BLaER1 treated with 17β-estradiol and CSF1 and Interleukin-3, amounts not matched to agents 10 nM and 100 nM (cell line): Measurements from ENCODE around the gene DLGAP4.

Experiments
- H3K27ac ChIP-seq, 11 experiments: shearing (Covaris generic); formaldehyde crosslinking; 2 replicates each; pipeline ENCODE4 v1.8.1; 2022
- H3K27me3 ChIP-seq, 11 experiments: shearing (Covaris generic); formaldehyde crosslinking; 2 replicates each; pipeline ENCODE4 v1.8.1; 2022
- H3K36me3 ChIP-seq, 11 experiments: shearing (Covaris generic); formaldehyde crosslinking; 2 replicates each; pipeline ENCODE4 v1.8.1; 2022
- H3K4me1 ChIP-seq, 10 experiments: shearing (Covaris generic); formaldehyde crosslinking; 2 replicates each; pipeline ENCODE4 v1.8.1; 2022
- H3K4me2 ChIP-seq, 11 experiments: shearing (Covaris generic); formaldehyde crosslinking; 2 replicates each; pipeline ENCODE4 v1.8.1; 2022
- H3K4me3 ChIP-seq, 10 experiments: shearing (Covaris generic); formaldehyde crosslinking; 2 replicates each; pipeline ENCODE4 v1.8.1; 2022
- H3K9ac ChIP-seq, 11 experiments: shearing (Covaris generic); formaldehyde crosslinking; 2 replicates each; pipeline ENCODE4 v1.8.1; 2022
- H3K9me3 ChIP-seq, 11 experiments: shearing (Covaris generic); formaldehyde crosslinking; replicated peaks in 1 of 11; 2 replicates each; pipeline ENCODE4 v1.8.1; 2022
- H4K20me1 ChIP-seq, 11 experiments: shearing (Covaris generic); formaldehyde crosslinking; 2 replicates each; pipeline ENCODE4 v1.8.1; 2022
- Cebpa-rat ChIP-seq, 11 experiments: shearing (Covaris generic); IDR thresholded peaks; 2 replicates each; pipeline ENCODE4 v1.8.1; 2022

The DLGAP4 gene

GRCh38 chr20:36353740-36354139, 47.6 kb downstream of the DLGAP4 start:
- peaks cover 0 to 13% (median 0%) of the 10 kb centered on the region in 11 experiments; a peak in 5 of 22 replicates for H4K20me1 ChIP-seq
- no peak overlapping the region for H3K4me3 ChIP-seq
- H3K4me2 ChIP-seq: no peak overlapping the region
- no peaks in the 10 kb centered on the region for H3K4me1 ChIP-seq
- no peak for TF ChIP-seq Cebpa-rat (IDR thresholded peaks at IDR 0.05)
- peaks cover 0 to 5% (median 0%) of the 10 kb centered on the region in 11 experiments; a peak in 1 of 22 replicates for H3K9me3 ChIP-seq
- no peak overlapping the region for H3K27ac ChIP-seq
- no peak overlapping the region for H3K9ac ChIP-seq
- no peaks in the 10 kb centered on the region for H3K36me3 ChIP-seq
- no peaks in the 10 kb centered on the region for H3K27me3 ChIP-seq

DNA sequence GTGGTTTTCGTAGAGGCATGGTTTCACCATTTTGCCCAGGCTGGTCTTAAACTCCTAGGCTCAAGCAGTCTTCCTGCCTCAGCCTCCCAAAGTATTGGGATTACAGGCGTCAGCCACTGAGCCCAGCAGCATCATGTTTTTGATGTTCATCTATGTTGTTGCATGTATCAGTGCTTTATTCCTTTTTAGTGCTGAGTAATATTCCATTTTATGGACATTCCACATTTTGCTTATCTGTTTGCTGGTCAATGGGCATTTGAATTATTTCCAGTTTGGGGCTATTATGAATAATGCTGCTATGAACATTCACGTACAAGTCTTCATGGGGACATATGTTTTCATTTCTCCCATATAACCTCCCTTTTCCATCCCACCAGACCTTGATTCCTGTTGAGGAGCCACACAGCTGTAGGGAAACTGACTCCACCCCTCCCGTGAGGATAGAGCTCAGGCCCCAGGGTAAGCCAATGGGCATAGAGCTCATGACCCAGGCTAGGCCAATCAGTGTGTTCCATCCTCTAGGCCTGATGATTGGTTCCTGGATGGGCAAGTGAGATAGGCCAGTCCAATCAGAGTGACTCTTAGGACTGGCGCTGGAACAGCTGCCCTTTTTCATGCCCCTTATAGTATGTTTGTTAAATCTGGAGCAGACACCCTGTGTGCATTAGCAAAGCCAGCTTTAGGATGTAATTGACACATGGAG, 49.5 kb downstream of the DLGAP4 start:
- Histone ChIP-seq H3K4me3 (no peak overlapping the region), H4K20me1 (peaks cover 0 to 13% (median 0%) of the 10 kb centered on the region in 11 experiments; a peak in 4 of 22 replicates), H3K27me3 (no peaks in the 10 kb centered on the region), H3K36me3 (no peaks in the 10 kb centered on the region), H3K9ac (no peak overlapping the region), H3K4me1 (no peaks in the 10 kb centered on the region), H3K4me2 (no peak overlapping the region), H3K9me3 (peaks cover 0 to 5% (median 0%) of the 10 kb centered on the region in 11 experiments; a peak in 1 of 22 replicates), H3K27ac (no peak overlapping the region)
- TF ChIP-seq Cebpa-rat (IDR thresholded peaks at IDR 0.05): no peak

GRCh38 chr20:36359668-36360406, 53.7 kb downstream of the DLGAP4 start:
- H3K27ac ChIP-seq: no peak overlapping the region
- TF ChIP-seq Cebpa-rat (IDR thresholded peaks at IDR 0.05): no peak
- H3K9me3 ChIP-seq: peaks cover 0 to 5% (median 0%) of the 10 kb centered on the region in 11 experiments; a peak in 1 of 22 replicates
- H3K36me3 ChIP-seq: no peaks in the 10 kb centered on the region
- H3K4me3 ChIP-seq: no peak overlapping the region
- H3K9ac ChIP-seq: no peak overlapping the region
- H3K27me3 ChIP-seq: no peaks in the 10 kb centered on the region
- H3K4me2 ChIP-seq: no peak overlapping the region
- no peaks in the 10 kb centered on the region for H3K4me1 ChIP-seq
- peaks cover 0 to 13% (median 0%) of the 10 kb centered on the region in 11 experiments; a peak in 4 of 22 replicates for H4K20me1 ChIP-seq

GRCh38 chr20:36360429-36360828, 54.3 kb downstream of the DLGAP4 start:
- H3K36me3 ChIP-seq: no peaks in the 10 kb centered on the region
- H3K27ac ChIP-seq: no peak overlapping the region
- peaks cover 0 to 5% (median 0%) of the 10 kb centered on the region in 11 experiments; a peak in 1 of 22 replicates for H3K9me3 ChIP-seq
- peaks cover 0 to 13% (median 0%) of the 10 kb centered on the region in 11 experiments; a peak in 4 of 22 replicates for H4K20me1 ChIP-seq
- peaks cover 0 to under 1% (median 0%) of the 10 kb centered on the region in 10 experiments; a peak in 2 of 20 replicates for H3K4me1 ChIP-seq
- no peak overlapping the region for H3K9ac ChIP-seq
- no peak overlapping the region for H3K4me2 ChIP-seq
- H3K27me3 ChIP-seq: no peaks in the 10 kb centered on the region
- H3K4me3 ChIP-seq: no peak overlapping the region
- TF ChIP-seq Cebpa-rat (IDR thresholded peaks at IDR 0.05): no peak

- H3K9me3 ChIP-seq: no peaks in the 10 kb centered on the region
- H4K20me1 ChIP-seq: peaks cover 0 to 13% (median 0%) of the 10 kb centered on the region in 11 experiments; a peak in 4 of 22 replicates
- no peak overlapping the region for H3K9ac ChIP-seq
- H3K4me3 ChIP-seq: no peak overlapping the region
- H3K36me3 ChIP-seq: no peaks in the 10 kb centered on the region
- H3K4me2 ChIP-seq: no peak overlapping the region
- no peaks in the 10 kb centered on the region for H3K27me3 ChIP-seq
- H3K27ac ChIP-seq: no peak overlapping the region
- no peak for TF ChIP-seq Cebpa-rat (IDR thresholded peaks at IDR 0.05)
- H3K4me1 ChIP-seq: peaks cover 0 to 7% (median 0%) of the 10 kb centered on the region in 10 experiments; a peak in 5 of 20 replicates
Measured at GRCh38 chr20:36361406-36361805, 55.3 kb downstream of the DLGAP4 start.

- no peak for TF ChIP-seq Cebpa-rat (IDR thresholded peaks at IDR 0.05)
- Histone ChIP-seq H3K9me3 (no peaks in the 10 kb centered on the region), H4K20me1 (peaks cover 0 to 10% (median 0%) of the 10 kb centered on the region in 11 experiments; a peak in 4 of 22 replicates), H3K27ac (no peak overlapping the region), H3K4me1 (peaks cover 0 to 7% (median 0%) of the 10 kb centered on the region in 10 experiments; a peak in 5 of 20 replicates), H3K36me3 (no peaks in the 10 kb centered on the region), H3K27me3 (no peaks in the 10 kb centered on the region), H3K4me2 (no peak overlapping the region), H3K4me3 (no peak overlapping the region), H3K9ac (no peak overlapping the region)
Measured at GRCh38 chr20:36362261-36362660, 56.1 kb downstream of the DLGAP4 start.

- TF ChIP-seq Cebpa-rat (IDR thresholded peaks at IDR 0.05): no peak
- no peaks in the 10 kb centered on the region for H3K36me3 ChIP-seq
- no peak overlapping the region for H3K9ac ChIP-seq
- H3K4me2 ChIP-seq: no peak overlapping the region
- no peak overlapping the region for H3K4me3 ChIP-seq
- no peaks in the 10 kb centered on the region for H3K27me3 ChIP-seq
- peaks cover 0 to 7% (median 0%) of the 10 kb centered on the region in 10 experiments; a peak in 5 of 20 replicates for H3K4me1 ChIP-seq
- peaks cover 0 to 16% (median 0%) of the 10 kb centered on the region in 11 experiments; a peak in 2 of 22 replicates for H4K20me1 ChIP-seq
- H3K27ac ChIP-seq: no peak overlapping the region
- H3K9me3 ChIP-seq: no peaks in the 10 kb centered on the region
Measured at GRCh38 chr20:36362978-36363713, 57.0 kb downstream of the DLGAP4 start.

DNA sequence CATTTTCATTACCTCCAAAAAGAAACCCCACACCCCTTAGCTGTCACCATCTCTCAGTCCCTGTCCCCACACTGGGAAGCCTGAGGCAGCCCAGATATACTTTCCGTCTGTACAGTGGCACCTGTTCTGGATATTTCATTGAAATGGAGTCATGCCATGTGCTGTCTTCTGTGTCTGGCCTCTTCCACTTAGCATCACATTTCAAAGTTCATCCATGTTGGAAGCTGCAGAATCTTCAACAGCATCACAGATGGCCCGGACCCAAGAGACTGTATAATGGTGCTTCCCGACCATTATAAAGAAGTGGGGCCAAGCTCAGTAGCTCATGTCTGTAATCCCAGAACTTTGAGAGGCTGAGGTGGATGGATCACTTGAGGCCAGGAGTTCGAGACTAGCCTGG, 58.4 kb downstream of the DLGAP4 start:
- Histone ChIP-seq H3K4me1 (peaks cover 0 to 7% (median 0%) of the 10 kb centered on the region in 10 experiments; a peak in 5 of 20 replicates), H3K36me3 (no peaks in the 10 kb centered on the region), H3K27ac (no peak overlapping the region), H3K9me3 (no peaks in the 10 kb centered on the region), H4K20me1 (peaks cover 0 to 20% (median 0%) of the 10 kb centered on the region in 11 experiments; a peak in 2 of 22 replicates), H3K4me3 (no peak overlapping the region), H3K27me3 (no peaks in the 10 kb centered on the region), H3K4me2 (no peak overlapping the region), H3K9ac (no peak overlapping the region)
- TF ChIP-seq Cebpa-rat (IDR thresholded peaks at IDR 0.05): no peak
